Esophagus muscularis mucosa (tissue), 4 donors: ENCODE measurements around the gene LCOR. TPM values are rescaled to one million over a fixed set of nuclear protein-coding genes. Genes with fewer than 3 reads are reported as not detected.

Experiments used
- DNase-seq: peaks from one replicate; pipeline ENCODE4 v3.0.0-alpha.2; 2017; ENCODE audit errors: extremely low spot score
- H3K27ac ChIP-seq, 4 donors: fragments of 200-600 bp; sonication (generic); replicated peaks in 1 of 4; 1 replicate in 3 of 4; 2 replicates in 1 of 4; pipeline ENCODE4 v1.5.1; 2016 to 2019; ENCODE audit warnings: mild to moderate bottlenecking in 1 of 4
- H3K27me3 ChIP-seq, 4 donors: fragments of 200-600 bp; sonication (generic); one replicate each; pipeline versions ENCODE4 v1.5.1 to v1.6.0; 2016 to 2019
- H3K36me3 ChIP-seq, 4 donors: fragments of 200-600 bp; sonication (generic); one replicate each; pipeline ENCODE4 v1.5.1; 2016 to 2019
- H3K4me1 ChIP-seq, 4 donors: fragments of 200-600 bp; sonication (generic); one replicate each; pipeline ENCODE4 v1.5.1; 2016 to 2019
- H3K4me3 ChIP-seq, 4 donors: fragments of 200-600 bp; sonication (generic); 1 replicate in 2 of 4; 2 replicates in 2 of 4; pipeline ENCODE4 v1.5.1; 2016 to 2019; ENCODE audit warnings: mild to moderate bottlenecking in 4 of 4, moderate library complexity in 1 of 4
- H3K9me3 ChIP-seq, 4 donors: fragments of 200-600 bp; sonication (generic); 1 replicate in 3 of 4; 2 replicates in 1 of 4; pipeline ENCODE4 v1.5.1; 2016 to 2019
- CTCF ChIP-seq, 3 experiments: fragments of 200-600 bp in 2 of 3; fragments of 450-650 bp in 1 of 3; sonication (generic) in 2 of 3; IDR thresholded peaks; one replicate each; pipeline ENCODE4 v1.5.1; 2017 to 2019; ENCODE audit warnings: antibody characterized with exemption in 3 of 3, mild to moderate bottlenecking in 2 of 3, moderate library complexity in 1 of 3
- EP300 ChIP-seq: sonication (generic); formaldehyde crosslinking; IDR thresholded peaks from one replicate; pipeline ENCODE4 v1.6.1; 2017; ENCODE audit warnings: antibody characterized with exemption
- POLR2A ChIP-seq: fragments of 450-650 bp; IDR thresholded peaks from one replicate; pipeline ENCODE4 v1.6.1; 2017; ENCODE audit warnings: antibody characterized with exemption, moderate library complexity, mild to moderate bottlenecking, low read depth
- POLR2AphosphoS5 ChIP-seq, 2 donors: sonication (generic); formaldehyde crosslinking; IDR thresholded peaks; one replicate each; pipeline ENCODE4 v1.6.1; 2017; ENCODE audit warnings: antibody characterized with exemption in 2 of 2
- whole genome bisulfite sequencing: methylation state at CpG from one replicate; pipeline ENCODE4 v1.1.5; 2018; 5-methylcytosine and 5-hydroxymethylcytosine counted together
- intact Hi-C: fragments of 100-400 bp; cut with DNase I; formaldehyde crosslinking; loops from one replicate; pipeline ENCODE4 v1.15.1; 2023
- total RNA-seq, 4 donors: library from RNA; depleted of rRNA; stranded (reverse); fragments of >200 nt; gene quantifications; one replicate each; pipeline versions ENCODE4 v1.1.0 to v1.2.1, GENCODE V29; 2016

The LCOR gene
- total RNA-seq, 4 donors from 2014 or later: 23.1 to 43.2 (median 29.4) TPM

GRCh38 chr10:97013983-97014382 lies 181.9 kb downstream of the LCOR start:
- intact Hi-C loops: no loop called here
- TF ChIP-seq CTCF (IDR thresholded peaks at IDR 0.05) (no peak), POLR2A (no peak), EP300 (no peak), POLR2AphosphoS5 (IDR thresholded peaks at IDR 0.05) (no peak)
- DNase-seq: no peak
- Histone ChIP-seq H3K27ac (no peak overlapping the region), H3K27me3 (no peaks in the 10 kb centered on the region), H3K4me1 (no peaks in the 10 kb centered on the region), H3K36me3 (no peaks in the 10 kb centered on the region), H3K9me3 (no peaks in the 10 kb centered on the region), H3K4me3 (no peak overlapping the region)
- 89% methylated on average over 6 of the region's 8 CpGs for WGBS

- H3K4me1 ChIP-seq: peaks cover 2 to 8% (median 6%) of the 10 kb centered on the region in 4 donors
- no peaks in the 10 kb centered on the region for H3K36me3 ChIP-seq
- no peaks in the 10 kb centered on the region for H3K9me3 ChIP-seq
- 95% methylated on average over 1 of the region's 1 CpG for WGBS
- no peak overlapping the region for H3K4me3 ChIP-seq
- no peak for TF ChIP-seq POLR2AphosphoS5 (IDR thresholded peaks at IDR 0.05)
- TF ChIP-seq POLR2A: no peak
- TF ChIP-seq EP300: no peak
- TF ChIP-seq CTCF (IDR thresholded peaks at IDR 0.05): no peak
- H3K27me3 ChIP-seq: no peaks in the 10 kb centered on the region
- intact Hi-C loops: no loop called here
- DNase-seq: no peak
- no peak overlapping the region for H3K27ac ChIP-seq
Measured at GRCh38 chr10:97015240-97015639, 183.1 kb downstream of the LCOR start.

- H3K36me3 ChIP-seq: no peaks in the 10 kb centered on the region
- no peak overlapping the region for H3K27ac ChIP-seq
- H3K27me3 ChIP-seq: no peaks in the 10 kb centered on the region
- TF ChIP-seq POLR2A (no peak), CTCF (IDR thresholded peaks at IDR 0.05) (no peak), POLR2AphosphoS5 (IDR thresholded peaks at IDR 0.05) (no peak), EP300 (no peak)
- H3K4me3 ChIP-seq: no peak overlapping the region
- WGBS: 87% methylated on average over 15 of the region's 15 CpGs
- intact Hi-C loops: no loop called here
- H3K4me1 ChIP-seq: peaks cover 14 to 24% (median 20%) of the 10 kb centered on the region in 4 donors
- no peaks in the 10 kb centered on the region for H3K9me3 ChIP-seq
- DNase-seq: no peak
Measured at GRCh38 chr10:97016728-97017473, 184.8 kb downstream of the LCOR start.

- intact Hi-C loops: no loop called here
- no peak for DNase-seq
- WGBS: 98% methylated on average over 4 of the region's 5 CpGs
- Histone ChIP-seq H3K27me3 (no peaks in the 10 kb centered on the region), H3K9me3 (no peaks in the 10 kb centered on the region), H3K36me3 (no peaks in the 10 kb centered on the region), H3K4me1 (peaks cover 14 to 27% (median 22%) of the 10 kb centered on the region in 4 donors), H3K27ac (no peak overlapping the region), H3K4me3 (no peak overlapping the region)
- no peak for TF ChIP-seq POLR2A
Measured at GRCh38 chr10:97017474-97017903, 185.4 kb downstream of the LCOR start.

- H3K9me3 ChIP-seq: no peaks in the 10 kb centered on the region
- no peaks in the 10 kb centered on the region for H3K27me3 ChIP-seq
- TF ChIP-seq POLR2AphosphoS5 (IDR thresholded peaks at IDR 0.05): no peak
- no peak for TF ChIP-seq CTCF (IDR thresholded peaks at IDR 0.05)
- no peak for TF ChIP-seq POLR2A
- TF ChIP-seq EP300: no peak
- H3K27ac ChIP-seq: no peak overlapping the region
- H3K4me1 ChIP-seq: peaks cover 16 to 29% (median 24%) of the 10 kb centered on the region in 4 donors
- intact Hi-C loops: no loop called here
- H3K4me3 ChIP-seq: no peak overlapping the region
- H3K36me3 ChIP-seq: no peaks in the 10 kb centered on the region
- WGBS: 86% methylated on average over 13 of the region's 18 CpGs
- DNase-seq: no peak
Measured at GRCh38 chr10:97018251-97019212, 186.4 kb downstream of the LCOR start.
